SK-N-MC (cell line): ENCODE results near the gene ADAMTSL1.

Experiments used
- DNase-seq: peaks from one replicate; pipeline ENCODE4 v3.0.0-alpha.2; 2011; ENCODE audit warnings: low read depth, low spot score
- H3K27ac ChIP-seq: fragments of 200-600 bp; sonication (generic); 2 replicates; pipeline ENCODE4 v1.5.1; 2016; ENCODE audit warnings: mixed run types
- H3K36me3 ChIP-seq: fragments of 200-600 bp; sonication (generic); 2 replicates; pipeline ENCODE4 v1.6.1; 2017; ENCODE audit warnings: antibody characterized with exemption, low read length, mixed read lengths; ENCODE audit not compliant: insufficient read depth
- H3K4me3 ChIP-seq: fragments of 200-600 bp; sonication (generic); 2 replicates; pipeline ENCODE4 v1.5.1; 2016
- H3K9ac ChIP-seq: fragments of 200-600 bp; sonication (generic); 2 replicates; pipeline ENCODE4 v1.8.0; 2017; ENCODE audit warnings: mixed run types, mixed read lengths; ENCODE audit not compliant: insufficient read length
- H3K9me3 ChIP-seq: fragments of 200-600 bp; sonication (generic); 2 replicates; pipeline ENCODE4 v1.6.1; 2017; ENCODE audit warnings: low read depth, mild to moderate bottlenecking, antibody characterized with exemption, low read length, moderate library complexity, mixed read lengths
- EZH2 ChIP-seq: fragments of 200-600 bp; sonication (generic); IDR thresholded peaks from one replicate; pipeline ENCODE4 v1.6.1; 2017; ENCODE audit warnings: antibody characterized with exemption
- FOXP2 ChIP-seq: optimal IDR thresholded peaks from 2 replicates; pipeline ENCODE3; 2011; ENCODE audit warnings: mild to moderate bottlenecking, moderate library complexity; ENCODE audit not compliant: insufficient read depth; ENCODE audit errors: extremely low read length, control extremely low read depth
- POLR2AphosphoS5 ChIP-seq: IDR thresholded peaks from 2 replicates; pipeline ENCODE4 v1.6.1; 2012; ENCODE audit warnings: mild to moderate bottlenecking, low read depth, low read length, borderline replicate concordance

Gene ADAMTSL1

GRCh38 chr9:18456624-18457237 is 17.2 kb upstream of the ADAMTSL1 start:
- TF ChIP-seq EZH2 (no peak), POLR2AphosphoS5 (no peak), FOXP2 (no peak)
- no peak for DNase-seq
- no peaks in the 10 kb centered on the region for H3K36me3 ChIP-seq
- H3K27ac ChIP-seq, result no peak overlapping the region
- H3K9ac ChIP-seq, result no peak overlapping the region
- H3K4me3 ChIP-seq, result no peak overlapping the region
- H3K9me3 ChIP-seq, result no peaks in the 10 kb centered on the region

GRCh38 chr9:18457510-18457909 is 16.4 kb upstream of the ADAMTSL1 start:
- no peak overlapping the region for H3K27ac ChIP-seq
- DNase-seq, result no peak

GRCh38 chr9:18459962-18460584 is 13.9 kb upstream of the ADAMTSL1 start:
- Histone ChIP-seq H3K4me3 (no peak overlapping the region), H3K36me3 (no peaks in the 10 kb centered on the region), H3K27ac (no peak overlapping the region), H3K9ac (no peak overlapping the region), H3K9me3 (no peaks in the 10 kb centered on the region)
- DNase-seq, result no peak
- TF ChIP-seq EZH2, result no peak
- TF ChIP-seq FOXP2, result no peak
- TF ChIP-seq POLR2AphosphoS5, result no peak

More at GRCh38 chr9:18457510-18457909, 16.4 kb upstream of the ADAMTSL1 start:
- H3K9me3 ChIP-seq, result no peaks in the 10 kb centered on the region
- no peak overlapping the region for H3K9ac ChIP-seq
- H3K36me3 ChIP-seq, result no peaks in the 10 kb centered on the region
- no peak for TF ChIP-seq EZH2
- no peak for TF ChIP-seq POLR2AphosphoS5
- TF ChIP-seq FOXP2, result no peak
- no peak overlapping the region for H3K4me3 ChIP-seq

- DNase-seq, result no peak
- H3K4me3 ChIP-seq, result no peak overlapping the region
- no peak overlapping the region for H3K27ac ChIP-seq
- TF ChIP-seq FOXP2 (no peak), POLR2AphosphoS5 (no peak), EZH2 (no peak)
- no peak overlapping the region for H3K9ac ChIP-seq
- no peaks in the 10 kb centered on the region for H3K9me3 ChIP-seq
- no peaks in the 10 kb centered on the region for H3K36me3 ChIP-seq
These were observed 12.5 kb upstream of the ADAMTSL1 start for GRCh38 chr9:18461496-18461895.

- no peak overlapping the region for H3K9ac ChIP-seq
- DNase-seq, result no peak
These were observed 10.0 kb upstream of the ADAMTSL1 start for GRCh38 chr9:18463991-18464390.

GRCh38 chr9:18466101-18466500 is 7.9 kb upstream of the ADAMTSL1 start:
- no peak for DNase-seq
- Histone ChIP-seq H3K4me3 (no peak overlapping the region), H3K27ac (no peak overlapping the region), H3K36me3 (no peaks in the 10 kb centered on the region), H3K9me3 (no peaks in the 10 kb centered on the region), H3K9ac (no peak overlapping the region)
- TF ChIP-seq POLR2AphosphoS5 (no peak), EZH2 (no peak), FOXP2 (no peak)

More at GRCh38 chr9:18463991-18464390, 10.0 kb upstream of the ADAMTSL1 start:
- TF ChIP-seq EZH2 (no peak), POLR2AphosphoS5 (no peak), FOXP2 (no peak)
- no peaks in the 10 kb centered on the region for H3K9me3 ChIP-seq
- H3K27ac ChIP-seq, result no peak overlapping the region
- H3K4me3 ChIP-seq, result no peak overlapping the region
- no peaks in the 10 kb centered on the region for H3K36me3 ChIP-seq

GRCh38 chr9:18467696-18468095 is 6.3 kb upstream of the ADAMTSL1 start:
- TF ChIP-seq POLR2AphosphoS5 (no peak), EZH2 (no peak), FOXP2 (no peak)
- H3K27ac ChIP-seq, result no peak overlapping the region
- no peaks in the 10 kb centered on the region for H3K36me3 ChIP-seq
- DNase-seq, result no peak
- no peaks in the 10 kb centered on the region for H3K9me3 ChIP-seq
- no peak overlapping the region for H3K9ac ChIP-seq
- no peak overlapping the region for H3K4me3 ChIP-seq

- H3K9ac ChIP-seq, result no peak overlapping the region
- no peaks in the 10 kb centered on the region for H3K36me3 ChIP-seq
- H3K4me3 ChIP-seq, result no peak overlapping the region
- TF ChIP-seq FOXP2 (no peak), EZH2 (no peak), POLR2AphosphoS5 (no peak)
- H3K9me3 ChIP-seq, result no peaks in the 10 kb centered on the region
- DNase-seq, result no peak
- H3K27ac ChIP-seq, result no peak overlapping the region
These were observed 1.5 kb upstream of the ADAMTSL1 start for GRCh38 chr9:18472435-18472834.

GRCh38 chr9:18472841-18473251 is 1.1 kb upstream of the ADAMTSL1 start:
- Histone ChIP-seq H3K27ac (no peak overlapping the region), H3K36me3 (no peaks in the 10 kb centered on the region), H3K4me3 (no peak overlapping the region), H3K9me3 (no peaks in the 10 kb centered on the region), H3K9ac (no peak overlapping the region)
- DNase-seq, result no peak
- TF ChIP-seq EZH2 (no peak), FOXP2 (no peak), POLR2AphosphoS5 (no peak)
